Regular cardiac myocyte (primary cell): ENCODE results near the gene C11orf58. TPM values are rescaled to one million over a fixed set of nuclear protein-coding genes. Genes with fewer than 3 reads are reported as not detected.

Experiments used
- total RNA-seq: library from RNA; depleted of rRNA; stranded (reverse); fragments of >200 nt; gene quantifications from 2 replicates; pipeline ENCODE4 v1.2.3, GENCODE V29; 2014

C11orf58 gene
- total RNA-seq: 242 and 310 TPM in 2 replicates

DNA sequence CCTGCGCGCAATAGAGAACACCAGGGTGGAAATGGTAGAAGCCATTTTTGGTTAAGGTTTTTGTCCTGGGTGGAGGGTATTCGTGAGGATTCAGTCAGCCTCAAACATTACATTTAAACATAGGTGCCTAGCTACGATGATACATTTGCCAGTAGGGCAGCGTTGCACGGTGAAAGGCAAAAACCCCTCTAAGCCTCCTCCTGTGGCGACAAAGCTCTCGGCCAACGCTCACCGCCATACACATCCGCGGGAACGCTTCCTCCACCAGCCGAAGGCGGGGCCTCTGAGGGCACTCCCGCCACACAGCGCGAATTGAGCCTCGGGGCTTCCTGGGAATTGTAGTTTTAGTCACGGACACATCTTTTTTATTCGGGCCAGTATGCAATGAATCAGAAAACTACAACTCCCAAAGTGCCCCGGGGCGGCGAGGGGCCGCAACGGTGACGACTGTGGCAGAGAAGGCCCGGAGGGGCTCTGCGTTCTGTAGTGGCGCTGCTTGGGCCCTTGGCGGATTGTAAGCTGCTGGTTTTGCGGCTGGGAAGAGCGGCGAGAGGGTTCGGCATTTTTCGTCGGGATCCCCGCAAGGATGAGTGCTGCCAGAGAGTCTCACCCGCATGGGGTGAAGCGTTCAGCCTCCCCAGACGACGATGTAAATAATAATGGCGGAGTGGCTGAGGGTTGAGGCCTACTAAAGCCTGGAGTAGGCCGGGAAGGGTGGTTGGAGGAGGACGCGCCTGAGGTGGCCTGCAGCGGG is at the start of gene C11orf58:
TSS of gene C11orf58 (plus strand) at position 455 of the 754 bp plus-strand sequence. CDS start at position 587, 132 bp downstream.

